GM12878 (cell line): ENCODE measurements around the gene RNF223. TPM values are rescaled to one million over a fixed set of nuclear protein-coding genes. Genes with fewer than 3 reads are reported as not detected.

Experiments
- CBFB ChIP-seq: IDR thresholded peaks from 2 replicates; pipeline ENCODE4 v1.6.1; 2016; ENCODE audit warnings: antibody characterized with exemption, low read depth
- HCFC1 ChIP-seq: fragments of 150-350 bp; IDR thresholded peaks from 2 replicates; pipeline ENCODE4 v1.6.1; 2014; ENCODE audit warnings: low read length
- MTA3 ChIP-seq: IDR thresholded peaks from 2 replicates; pipeline ENCODE4 v1.6.1; 2012; ENCODE audit warnings: low read length, inconsistent platforms, borderline replicate concordance
- NFIC ChIP-seq: IDR thresholded peaks from 2 replicates; pipeline ENCODE4 v1.6.1; 2012; ENCODE audit warnings: low read depth, mild to moderate bottlenecking, inconsistent platforms, low read length, moderate library complexity
- NR2C2 ChIP-seq: IDR thresholded peaks from 2 replicates; pipeline ENCODE4 v1.6.1; 2011; ENCODE audit warnings: borderline replicate concordance, low read depth; ENCODE audit not compliant: control insufficient read depth, insufficient read length
- NR2F1 ChIP-seq: fragments of 450-650 bp; conservative IDR thresholded peaks from 2 replicates; pipeline ENCODE4 v1.6.1; 2017; ENCODE audit warnings: mild to moderate bottlenecking
- PAX5 ChIP-seq: IDR thresholded peaks from 2 replicates; pipeline ENCODE4 v1.6.1; 2011; ENCODE audit warnings: low read depth, low read length, borderline replicate concordance
- RAD21 ChIP-seq: IDR thresholded peaks from 2 replicates; pipeline ENCODE4 v1.6.1; 2011; ENCODE audit warnings: mild to moderate bottlenecking, low read depth, low read length, moderate library complexity; ENCODE audit not compliant: insufficient read depth
- RCOR1 ChIP-seq: conservative IDR thresholded peaks from 2 replicates; pipeline ENCODE4 v1.6.1; 2012; ENCODE audit warnings: low read depth, low read length, improper control_type of control experiment
- SMAD5 ChIP-seq: IDR thresholded peaks from 2 replicates; pipeline ENCODE4 v1.6.1; 2016; ENCODE audit warnings: antibody characterized with exemption, low read depth
- SREBF1 ChIP-seq: IDR thresholded peaks from 2 replicates; pipeline ENCODE4 v1.6.1; 2012; ENCODE audit warnings: mild to moderate bottlenecking, low read length
- TAF1 ChIP-seq: IDR thresholded peaks from 2 replicates; pipeline ENCODE4 v1.6.1; 2011; ENCODE audit warnings: mild to moderate bottlenecking, low read depth, low read length, borderline replicate concordance
- ZNF217 ChIP-seq: fragments of 450-650 bp; IDR thresholded peaks from 2 replicates; pipeline ENCODE4 v1.6.1; 2017; ENCODE audit warnings: antibody characterized with exemption, mild to moderate bottlenecking
- polyA plus RNA-seq, 11 experiments: library from polyadenylated mRNA; depleted of rRNA in 4 of 11; unstranded in 6 of 11; stranded (reverse) in 5 of 11; fragments of >200 nt; fragmentation: Nextera tagmentation in 4 of 11; fragmentation: Illumina TruSeq in 1 of 11; extraction: Ambion mirVana in 4 of 11; extraction: Trizol in 1 of 11; gene quantifications; 1 replicate in 1 of 11; 2 replicates in 10 of 11; pipeline versions ENCODE4 v1.2.1 to v1.2.3, GENCODE V29; 2011 to 2016; ENCODE audit warnings: inconsistent platforms in 2 of 11, missing spikeins in 2 of 11, low read depth in 1 of 11
- total RNA-seq, 4 experiments: library from RNA; depleted of rRNA in 3 of 4; stranded (reverse); fragments of >200 nt in 3 of 4; fragmentation: Illumina TruSeq in 1 of 4; extraction: Trizol in 1 of 4; gene quantifications; 2 replicates each; pipeline versions ENCODE4 v1.2.1 to v1.2.3, GENCODE V29; 2013 to 2021
- TF ChIP-seq, protein P1 (sequence below): fragments of 450-650 bp; IDR thresholded peaks from 2 replicates; pipeline ENCODE4 v1.6.1; 2016; ENCODE audit warnings: mild to moderate bottlenecking, moderate library complexity, borderline replicate concordance
- TF ChIP-seq, protein P2 (sequence below): fragments of 450-650 bp; IDR thresholded peaks from 2 replicates; pipeline ENCODE4 v1.6.1; 2014; ENCODE audit warnings: mild to moderate bottlenecking
- TF ChIP-seq, protein P3 (sequence below): fragments of 450-650 bp; IDR thresholded peaks from 2 replicates; pipeline ENCODE4 v1.6.1; 2017; ENCODE audit warnings: mild to moderate bottlenecking
- TF ChIP-seq, protein P4 (sequence below): IDR thresholded peaks from 2 replicates; pipeline ENCODE4 v1.6.1; 2012; ENCODE audit warnings: mild to moderate bottlenecking, low read depth, low read length
- TF ChIP-seq, protein P5 (sequence below): fragments of 450-650 bp; IDR thresholded peaks from 2 replicates; pipeline ENCODE4 v1.6.1; 2017; ENCODE audit warnings: borderline replicate concordance

RNF223 gene
- total and polyA plus RNA-seq, 10 of the 15 experiments (the other 5 are each of a cell fraction or from before 2014, with no cell fraction given), result 0.06 TPM; not detected in 9

DNA sequence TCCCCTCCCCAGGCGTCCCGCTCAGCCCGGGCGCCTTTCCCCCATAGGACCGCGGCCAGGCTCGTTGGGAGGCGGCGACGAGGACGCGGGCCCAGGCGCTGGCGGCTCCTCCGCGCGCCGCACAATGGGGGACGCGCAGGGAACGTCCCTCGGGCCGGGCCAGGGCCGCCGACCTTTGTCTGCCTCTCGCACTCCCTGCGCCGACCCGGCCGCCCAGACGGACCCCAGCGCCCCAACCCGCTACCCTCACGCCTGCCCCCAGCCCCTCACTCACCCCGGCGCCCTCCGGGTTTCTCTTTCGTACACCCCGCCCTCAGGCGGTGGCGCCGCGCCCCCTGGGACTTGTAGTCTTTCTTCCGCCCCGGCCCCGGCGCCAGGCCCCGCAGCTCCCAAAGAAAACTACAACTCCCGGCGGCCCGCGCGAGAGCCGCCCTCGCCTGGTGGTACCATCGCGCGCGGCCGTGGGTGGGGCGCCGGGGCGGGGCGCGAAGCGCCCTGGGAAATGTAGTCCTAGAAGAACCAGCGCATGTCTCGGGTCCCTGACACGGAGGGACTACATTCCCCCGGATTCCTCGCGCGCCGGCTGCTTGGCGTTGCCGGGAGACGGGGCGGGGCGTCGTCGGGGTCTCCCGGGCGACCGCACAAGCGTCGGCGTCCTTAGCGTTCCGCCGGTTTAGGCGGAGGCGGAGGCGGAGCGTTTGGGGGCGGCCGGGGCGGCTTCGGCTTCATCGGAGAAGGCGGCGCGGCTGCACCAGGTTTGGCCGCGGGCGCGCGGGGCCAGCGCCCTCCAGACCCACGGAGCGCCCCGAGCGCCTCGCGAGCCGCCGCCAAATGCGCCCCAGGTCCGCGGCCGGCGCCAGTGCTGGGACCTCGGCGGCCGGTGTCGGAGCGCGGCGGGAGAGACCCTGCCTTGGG is 41.9 kb upstream of the RNF223 start, which contains the start of gene C1orf159 (continued):
- TF ChIP-seq, protein P1, sequence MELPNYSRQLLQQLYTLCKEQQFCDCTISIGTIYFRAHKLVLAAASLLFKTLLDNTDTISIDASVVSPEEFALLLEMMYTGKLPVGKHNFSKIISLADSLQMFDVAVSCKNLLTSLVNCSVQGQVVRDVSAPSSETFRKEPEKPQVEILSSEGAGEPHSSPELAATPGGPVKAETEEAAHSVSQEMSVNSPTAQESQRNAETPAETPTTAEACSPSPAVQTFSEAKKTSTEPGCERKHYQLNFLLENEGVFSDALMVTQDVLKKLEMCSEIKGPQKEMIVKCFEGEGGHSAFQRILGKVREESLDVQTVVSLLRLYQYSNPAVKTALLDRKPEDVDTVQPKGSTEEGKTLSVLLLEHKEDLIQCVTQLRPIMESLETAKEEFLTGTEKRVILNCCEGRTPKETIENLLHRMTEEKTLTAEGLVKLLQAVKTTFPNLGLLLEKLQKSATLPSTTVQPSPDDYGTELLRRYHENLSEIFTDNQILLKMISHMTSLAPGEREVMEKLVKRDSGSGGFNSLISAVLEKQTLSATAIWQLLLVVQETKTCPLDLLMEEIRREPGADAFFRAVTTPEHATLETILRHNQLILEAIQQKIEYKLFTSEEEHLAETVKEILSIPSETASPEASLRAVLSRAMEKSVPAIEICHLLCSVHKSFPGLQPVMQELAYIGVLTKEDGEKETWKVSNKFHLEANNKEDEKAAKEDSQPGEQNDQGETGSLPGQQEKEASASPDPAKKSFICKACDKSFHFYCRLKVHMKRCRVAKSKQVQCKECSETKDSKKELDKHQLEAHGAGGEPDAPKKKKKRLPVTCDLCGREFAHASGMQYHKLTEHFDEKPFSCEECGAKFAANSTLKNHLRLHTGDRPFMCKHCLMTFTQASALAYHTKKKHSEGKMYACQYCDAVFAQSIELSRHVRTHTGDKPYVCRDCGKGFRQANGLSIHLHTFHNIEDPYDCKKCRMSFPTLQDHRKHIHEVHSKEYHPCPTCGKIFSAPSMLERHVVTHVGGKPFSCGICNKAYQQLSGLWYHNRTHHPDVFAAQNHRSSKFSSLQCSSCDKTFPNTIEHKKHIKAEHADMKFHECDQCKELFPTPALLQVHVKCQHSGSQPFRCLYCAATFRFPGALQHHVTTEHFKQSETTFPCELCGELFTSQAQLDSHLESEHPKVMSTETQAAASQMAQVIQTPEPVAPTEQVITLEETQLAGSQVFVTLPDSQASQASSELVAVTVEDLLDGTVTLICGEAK, result peak; percentile 69
- peak; percentile 87 for TF ChIP-seq SREBF1
- TF ChIP-seq NR2C2, result no peak
- TF ChIP-seq, protein P2, sequence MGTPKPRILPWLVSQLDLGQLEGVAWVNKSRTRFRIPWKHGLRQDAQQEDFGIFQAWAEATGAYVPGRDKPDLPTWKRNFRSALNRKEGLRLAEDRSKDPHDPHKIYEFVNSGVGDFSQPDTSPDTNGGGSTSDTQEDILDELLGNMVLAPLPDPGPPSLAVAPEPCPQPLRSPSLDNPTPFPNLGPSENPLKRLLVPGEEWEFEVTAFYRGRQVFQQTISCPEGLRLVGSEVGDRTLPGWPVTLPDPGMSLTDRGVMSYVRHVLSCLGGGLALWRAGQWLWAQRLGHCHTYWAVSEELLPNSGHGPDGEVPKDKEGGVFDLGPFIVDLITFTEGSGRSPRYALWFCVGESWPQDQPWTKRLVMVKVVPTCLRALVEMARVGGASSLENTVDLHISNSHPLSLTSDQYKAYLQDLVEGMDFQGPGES, result no peak
- no peak for TF ChIP-seq ZNF217
- TF ChIP-seq, protein P3, sequence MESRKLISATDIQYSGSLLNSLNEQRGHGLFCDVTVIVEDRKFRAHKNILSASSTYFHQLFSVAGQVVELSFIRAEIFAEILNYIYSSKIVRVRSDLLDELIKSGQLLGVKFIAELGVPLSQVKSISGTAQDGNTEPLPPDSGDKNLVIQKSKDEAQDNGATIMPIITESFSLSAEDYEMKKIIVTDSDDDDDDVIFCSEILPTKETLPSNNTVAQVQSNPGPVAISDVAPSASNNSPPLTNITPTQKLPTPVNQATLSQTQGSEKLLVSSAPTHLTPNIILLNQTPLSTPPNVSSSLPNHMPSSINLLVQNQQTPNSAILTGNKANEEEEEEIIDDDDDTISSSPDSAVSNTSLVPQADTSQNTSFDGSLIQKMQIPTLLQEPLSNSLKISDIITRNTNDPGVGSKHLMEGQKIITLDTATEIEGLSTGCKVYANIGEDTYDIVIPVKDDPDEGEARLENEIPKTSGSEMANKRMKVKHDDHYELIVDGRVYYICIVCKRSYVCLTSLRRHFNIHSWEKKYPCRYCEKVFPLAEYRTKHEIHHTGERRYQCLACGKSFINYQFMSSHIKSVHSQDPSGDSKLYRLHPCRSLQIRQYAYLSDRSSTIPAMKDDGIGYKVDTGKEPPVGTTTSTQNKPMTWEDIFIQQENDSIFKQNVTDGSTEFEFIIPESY, result no peak
- TF ChIP-seq NR2F1, result peak; percentile 46
- TF ChIP-seq, protein P4, sequence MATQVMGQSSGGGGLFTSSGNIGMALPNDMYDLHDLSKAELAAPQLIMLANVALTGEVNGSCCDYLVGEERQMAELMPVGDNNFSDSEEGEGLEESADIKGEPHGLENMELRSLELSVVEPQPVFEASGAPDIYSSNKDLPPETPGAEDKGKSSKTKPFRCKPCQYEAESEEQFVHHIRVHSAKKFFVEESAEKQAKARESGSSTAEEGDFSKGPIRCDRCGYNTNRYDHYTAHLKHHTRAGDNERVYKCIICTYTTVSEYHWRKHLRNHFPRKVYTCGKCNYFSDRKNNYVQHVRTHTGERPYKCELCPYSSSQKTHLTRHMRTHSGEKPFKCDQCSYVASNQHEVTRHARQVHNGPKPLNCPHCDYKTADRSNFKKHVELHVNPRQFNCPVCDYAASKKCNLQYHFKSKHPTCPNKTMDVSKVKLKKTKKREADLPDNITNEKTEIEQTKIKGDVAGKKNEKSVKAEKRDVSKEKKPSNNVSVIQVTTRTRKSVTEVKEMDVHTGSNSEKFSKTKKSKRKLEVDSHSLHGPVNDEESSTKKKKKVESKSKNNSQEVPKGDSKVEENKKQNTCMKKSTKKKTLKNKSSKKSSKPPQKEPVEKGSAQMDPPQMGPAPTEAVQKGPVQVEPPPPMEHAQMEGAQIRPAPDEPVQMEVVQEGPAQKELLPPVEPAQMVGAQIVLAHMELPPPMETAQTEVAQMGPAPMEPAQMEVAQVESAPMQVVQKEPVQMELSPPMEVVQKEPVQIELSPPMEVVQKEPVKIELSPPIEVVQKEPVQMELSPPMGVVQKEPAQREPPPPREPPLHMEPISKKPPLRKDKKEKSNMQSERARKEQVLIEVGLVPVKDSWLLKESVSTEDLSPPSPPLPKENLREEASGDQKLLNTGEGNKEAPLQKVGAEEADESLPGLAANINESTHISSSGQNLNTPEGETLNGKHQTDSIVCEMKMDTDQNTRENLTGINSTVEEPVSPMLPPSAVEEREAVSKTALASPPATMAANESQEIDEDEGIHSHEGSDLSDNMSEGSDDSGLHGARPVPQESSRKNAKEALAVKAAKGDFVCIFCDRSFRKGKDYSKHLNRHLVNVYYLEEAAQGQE, result no peak
- no peak for TF ChIP-seq CBFB
- peak; percentile 99 for TF ChIP-seq HCFC1
- TF ChIP-seq TAF1, result no peak
- TF ChIP-seq SMAD5, result no peak
- peak; percentile 82; the same call in 1 of the 2 replicates for TF ChIP-seq RCOR1
- TF ChIP-seq RAD21, result no peak
- TF ChIP-seq NFIC, result no peak
- TF ChIP-seq PAX5, result no peak
- TF ChIP-seq MTA3, result no peak
- TF ChIP-seq, protein P5, sequence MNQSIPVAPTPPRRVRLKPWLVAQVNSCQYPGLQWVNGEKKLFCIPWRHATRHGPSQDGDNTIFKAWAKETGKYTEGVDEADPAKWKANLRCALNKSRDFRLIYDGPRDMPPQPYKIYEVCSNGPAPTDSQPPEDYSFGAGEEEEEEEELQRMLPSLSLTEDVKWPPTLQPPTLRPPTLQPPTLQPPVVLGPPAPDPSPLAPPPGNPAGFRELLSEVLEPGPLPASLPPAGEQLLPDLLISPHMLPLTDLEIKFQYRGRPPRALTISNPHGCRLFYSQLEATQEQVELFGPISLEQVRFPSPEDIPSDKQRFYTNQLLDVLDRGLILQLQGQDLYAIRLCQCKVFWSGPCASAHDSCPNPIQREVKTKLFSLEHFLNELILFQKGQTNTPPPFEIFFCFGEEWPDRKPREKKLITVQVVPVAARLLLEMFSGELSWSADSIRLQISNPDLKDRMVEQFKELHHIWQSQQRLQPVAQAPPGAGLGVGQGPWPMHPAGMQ, result no peak
